Stimulated activated naive B cell treated with anti-CD40 and anti-IgM and Interleukin-4, amounts not matched to agents 10 μg/mL and 1 μg/mL and 100 μg/mL, for 72 hours (primary cell): Measurements from ENCODE around the gene TRIM41.
"Not testable (repeated sequence)": the region's sequence is repeated elsewhere in the genome, so short reads cannot be mapped to it uniquely, and the experiment has no call there.

ENCODE experiments used
- ATAC-seq, 2 donors: fragments of 150-1000 bp; cut with Tn5 transposase; replicated peaks; 2 replicates each; pipeline ENCODE4 v1.10.0; 2021; ENCODE audit warnings: moderate library complexity in 1 of 2
- DNase-seq: peaks from one replicate; pipeline ENCODE4 v3.0.0; 2021
- H3K27ac Mint-ChIP-seq: one replicate; pipeline ENCODE4 v1.8.0; 2022; ENCODE audit warnings: mild to moderate bottlenecking, mixed read lengths
- H3K27me3 Mint-ChIP-seq, 2 donors: one replicate each; pipeline ENCODE4 v1.8.0; 2022; ENCODE audit warnings: mixed read lengths in 2 of 2
- H3K36me3 Mint-ChIP-seq, 2 donors: one replicate each; pipeline ENCODE4 v1.8.0; 2022; ENCODE audit warnings: mixed read lengths in 2 of 2, mild to moderate bottlenecking in 1 of 2
- H3K4me1 Mint-ChIP-seq, 2 donors: one replicate each; pipeline ENCODE4 v1.8.0; 2022; ENCODE audit warnings: mixed read lengths in 2 of 2, mild to moderate bottlenecking in 1 of 2
- H3K4me3 Mint-ChIP-seq, 2 donors: one replicate each; pipeline ENCODE4 v1.8.0; 2022; ENCODE audit warnings: mild to moderate bottlenecking in 2 of 2, mixed read lengths in 2 of 2, moderate library complexity in 1 of 2
- H3K9me3 Mint-ChIP-seq, 2 donors: one replicate each; pipeline ENCODE4 v1.8.0; 2022; ENCODE audit warnings: mixed read lengths in 2 of 2, mild to moderate bottlenecking in 1 of 2

The TRIM41 gene

DNA sequence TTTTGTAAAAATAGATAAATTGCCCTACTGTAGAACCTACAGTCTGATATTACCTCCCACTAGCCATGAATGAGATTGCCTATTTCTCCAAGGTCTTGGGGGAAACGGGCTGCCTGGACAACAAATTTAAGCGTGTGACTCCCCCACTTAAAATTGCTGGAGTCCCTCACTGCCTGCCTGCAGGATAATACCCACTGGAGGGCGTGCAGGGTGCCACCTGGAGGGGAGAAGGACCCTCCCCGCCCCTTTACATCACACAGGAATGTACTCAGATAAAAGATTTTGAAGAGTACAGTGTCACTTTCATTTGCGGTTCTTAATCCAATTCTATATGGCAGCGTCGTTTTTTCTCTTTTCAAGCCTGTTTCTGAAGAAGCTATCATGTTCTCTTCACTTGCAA, 11.9 kb upstream of the TRIM41 start:
- Mint-ChIP-seq H3K27me3 (peaks cover 7 to 12% of the 10 kb centered on the region in 2 donors), H3K9me3 (no peaks in the 10 kb centered on the region), H3K4me1 (peaks cover 15 to 23% of the 10 kb centered on the region in 2 donors), H3K4me3 (no peak overlapping the region), H3K27ac (no peak overlapping the region), H3K36me3 (peaks cover 9 to 13% of the 10 kb centered on the region in 2 donors)
- no peak for ATAC-seq
- DNase-seq = no peak

DNA sequence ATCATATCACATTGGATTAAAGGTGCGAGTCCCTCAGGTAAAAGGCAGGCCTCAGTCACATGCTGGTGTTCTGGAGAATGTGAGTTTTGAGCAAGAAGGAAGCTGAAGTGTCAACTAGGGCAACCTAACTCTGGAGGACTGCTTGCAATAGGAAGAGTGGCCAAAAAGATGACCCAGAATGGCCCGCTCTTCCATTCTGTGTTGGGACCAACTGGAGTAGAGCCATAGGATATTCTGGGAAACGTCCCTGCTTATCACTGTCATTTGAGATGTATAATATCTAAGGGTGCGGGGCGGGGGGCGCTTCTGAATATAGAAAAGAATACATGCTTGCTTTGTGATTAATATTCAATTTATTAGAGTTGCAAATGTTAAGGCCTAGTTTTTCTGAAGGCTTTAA, 11.0 kb upstream of the TRIM41 start:
- Mint-ChIP-seq H3K27me3 (peaks cover 0 to 6% of the 10 kb centered on the region in 2 donors), H3K27ac (no peak overlapping the region), H3K36me3 (peaks cover 4 to 6% of the 10 kb centered on the region in 2 donors), H3K9me3 (no peaks in the 10 kb centered on the region), H3K4me1 (peaks cover 11 to 19% of the 10 kb centered on the region in 2 donors), H3K4me3 (no peak overlapping the region)
- DNase-seq = no peak
- no peak for ATAC-seq

DNA sequence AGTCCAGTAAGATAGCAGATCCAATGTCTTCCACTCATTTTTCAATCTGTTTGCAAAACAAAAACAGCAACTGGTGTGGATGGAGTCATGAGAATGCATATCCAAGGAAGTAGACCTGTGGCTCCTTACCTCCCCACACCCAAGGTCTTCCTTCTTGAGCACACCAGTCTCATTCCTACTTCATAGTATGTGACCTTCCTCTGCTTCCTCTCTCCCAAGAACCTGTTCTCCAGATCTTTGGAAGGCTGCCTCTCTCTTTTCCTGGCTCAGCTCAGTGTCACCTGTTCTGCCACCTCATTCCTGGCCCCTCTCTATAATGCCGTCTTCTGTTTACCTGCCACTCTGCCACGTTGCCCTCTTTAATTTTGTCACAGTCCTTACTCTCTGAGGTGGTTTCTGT, 10.1 kb upstream of the TRIM41 start:
- Mint-ChIP-seq H3K27me3 (no peaks in the 10 kb centered on the region), H3K4me1 (peaks cover 14 to 19% of the 10 kb centered on the region in 2 donors), H3K9me3 (no peaks in the 10 kb centered on the region), H3K27ac (no peak overlapping the region), H3K4me3 (no peak overlapping the region), H3K36me3 (peaks cover 0 to under 1% of the 10 kb centered on the region in 2 donors)
- ATAC-seq (no peak), DNase-seq (no peak)

DNA sequence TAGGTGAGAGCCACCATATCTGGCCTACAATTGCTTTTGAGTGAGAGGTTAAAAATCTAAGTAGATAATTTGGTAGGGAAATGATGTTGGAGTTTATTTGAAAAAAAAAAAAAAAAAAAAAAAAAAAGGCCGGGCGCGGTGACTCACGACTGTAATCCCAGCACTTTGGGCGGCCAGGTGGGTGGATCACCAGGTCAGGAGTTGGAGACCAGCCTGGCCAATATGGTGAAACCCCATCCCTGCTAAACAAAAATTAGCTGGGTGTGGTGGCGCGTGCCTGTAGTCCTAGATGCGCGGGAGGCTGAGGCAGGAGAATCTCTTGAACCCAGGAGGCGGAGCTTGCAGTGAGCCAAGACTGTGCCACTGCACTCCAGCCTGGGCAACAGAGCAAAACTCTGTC, 8.8 kb upstream of the TRIM41 start:
- not testable (repeated sequence) for H3K4me3 Mint-ChIP-seq, H3K36me3 Mint-ChIP-seq, H3K9me3 Mint-ChIP-seq, H3K27ac Mint-ChIP-seq, DNase-seq, ATAC-seq, H3K27me3 Mint-ChIP-seq
- peaks cover 17 to 18% of the 10 kb centered on the region in 2 donors for H3K4me1 Mint-ChIP-seq

DNA sequence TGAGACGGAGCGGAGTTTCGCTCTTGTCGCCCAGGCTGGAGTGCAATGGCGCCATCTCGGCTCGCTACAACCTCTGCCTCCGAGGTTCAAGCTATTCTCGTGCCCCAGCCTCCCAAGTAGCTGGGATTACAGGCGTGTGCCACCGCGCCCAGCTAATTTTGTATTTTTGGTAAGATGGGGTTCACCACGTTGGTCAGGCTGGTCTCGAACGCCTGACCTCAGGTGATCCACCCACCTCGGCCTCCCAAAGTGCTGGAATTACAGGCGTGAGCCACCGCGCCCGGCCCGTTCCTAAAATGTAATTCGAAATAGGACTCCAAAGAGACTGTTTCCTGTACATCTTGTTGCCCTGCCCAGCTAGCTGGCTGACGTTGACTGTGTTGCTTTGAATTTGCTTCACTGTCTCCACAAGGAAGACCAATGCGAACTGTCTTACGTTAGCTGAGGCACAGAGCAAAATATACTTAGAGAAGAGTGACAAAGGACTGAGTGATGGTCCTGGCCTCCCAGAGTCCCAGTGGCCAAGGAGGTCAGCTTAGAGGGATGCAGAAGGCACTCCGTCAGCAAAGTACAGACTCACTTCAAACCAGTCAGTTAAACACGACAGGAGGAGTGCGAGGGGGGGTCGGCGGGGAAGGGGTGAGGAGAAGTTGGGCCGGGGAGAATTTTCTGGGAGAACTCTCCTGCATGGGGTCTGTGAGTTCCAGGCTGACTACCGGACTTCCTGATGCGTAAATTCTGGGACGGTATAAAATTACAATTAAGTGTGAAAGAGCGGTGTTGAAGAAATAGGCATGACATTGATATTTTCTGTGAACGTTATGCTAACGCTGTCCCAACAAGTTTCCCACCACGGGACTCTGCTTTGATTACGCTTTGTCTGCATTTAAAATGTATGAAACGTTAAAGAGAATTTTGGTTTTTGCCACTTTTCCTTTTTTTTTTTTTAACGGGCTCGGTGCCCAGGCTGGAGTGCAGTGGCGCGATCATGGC, 6.8 kb upstream of the TRIM41 start:
- peaks cover 28 to 30% of the 10 kb centered on the region in 2 donors for H3K4me1 Mint-ChIP-seq
- H3K9me3 Mint-ChIP-seq = peaks cover 2 to 3% of the 10 kb centered on the region in 2 donors
- ATAC-seq = no peak
- no peak for DNase-seq
- H3K4me3 Mint-ChIP-seq = peak overlapping the region; percentile 82
- peaks cover 0 to 8% of the 10 kb centered on the region in 2 donors for H3K36me3 Mint-ChIP-seq
- H3K27me3 Mint-ChIP-seq = peaks cover 0 to 3% of the 10 kb centered on the region in 2 donors
- H3K27ac Mint-ChIP-seq = peak overlapping the region; percentile 72

DNA sequence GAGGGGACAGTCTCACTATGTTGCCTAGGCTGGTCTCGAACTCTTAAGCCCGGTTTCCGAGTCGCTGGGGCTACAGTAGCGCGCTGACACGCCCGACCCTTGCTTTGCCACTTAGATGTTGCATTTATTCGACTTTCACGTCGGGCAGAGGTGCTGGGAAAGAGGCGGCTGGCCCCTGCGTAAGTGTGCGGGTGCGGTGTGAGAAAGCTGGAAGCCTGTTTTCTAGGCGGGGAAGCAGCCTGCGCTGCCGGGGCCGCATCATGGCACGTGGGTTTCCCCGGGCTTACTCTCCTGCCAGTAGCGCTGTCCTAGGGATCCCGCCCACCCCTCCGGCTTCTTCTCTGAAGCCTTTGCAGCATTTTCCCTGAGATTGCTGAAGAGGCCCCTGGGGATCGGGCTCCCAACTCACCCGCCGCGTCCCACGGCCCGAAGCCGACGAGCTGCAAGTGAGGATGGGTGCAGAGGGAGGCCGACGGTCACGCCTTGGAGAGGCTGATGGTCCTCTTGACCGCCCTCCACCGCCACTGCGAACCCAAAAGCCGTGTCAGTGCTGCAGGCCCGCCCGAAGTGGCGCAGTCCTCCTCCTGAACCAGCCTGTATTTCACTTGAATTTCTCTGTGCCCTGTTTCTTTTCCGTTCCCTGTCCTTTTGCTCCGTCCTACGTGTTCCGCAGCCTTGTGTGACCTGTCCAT, 5.8 kb upstream of the TRIM41 start:
- peaks cover 38% of the 10 kb centered on the region in 2 donors for H3K4me1 Mint-ChIP-seq
- H3K27ac Mint-ChIP-seq = peak overlapping the region; percentile 97
- DNase-seq (peak; percentile 50), ATAC-seq (peak; percentile 25 to 34)
- H3K4me3 Mint-ChIP-seq = peak overlapping the region; percentile 82 to 89
- H3K9me3 Mint-ChIP-seq = peaks cover 5% of the 10 kb centered on the region in 2 donors
- peaks cover 4 to 15% of the 10 kb centered on the region in 2 donors for H3K36me3 Mint-ChIP-seq
- H3K27me3 Mint-ChIP-seq = peaks cover 6 to 8% of the 10 kb centered on the region in 2 donors

DNA sequence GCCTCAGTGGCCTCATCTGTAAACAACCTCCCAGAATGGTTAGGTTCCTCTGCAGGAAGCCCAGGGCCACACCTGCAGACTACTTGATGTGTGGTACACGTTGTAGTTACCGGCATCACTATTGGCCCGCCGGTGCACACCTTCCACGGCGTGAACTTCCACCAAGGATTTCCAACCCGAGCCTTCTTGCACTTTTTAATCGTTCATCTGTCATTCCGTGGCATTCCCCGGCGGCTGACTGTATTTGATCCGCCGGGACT, 5.3 kb upstream of the TRIM41 start:
- DNase-seq = no peak

DNA sequence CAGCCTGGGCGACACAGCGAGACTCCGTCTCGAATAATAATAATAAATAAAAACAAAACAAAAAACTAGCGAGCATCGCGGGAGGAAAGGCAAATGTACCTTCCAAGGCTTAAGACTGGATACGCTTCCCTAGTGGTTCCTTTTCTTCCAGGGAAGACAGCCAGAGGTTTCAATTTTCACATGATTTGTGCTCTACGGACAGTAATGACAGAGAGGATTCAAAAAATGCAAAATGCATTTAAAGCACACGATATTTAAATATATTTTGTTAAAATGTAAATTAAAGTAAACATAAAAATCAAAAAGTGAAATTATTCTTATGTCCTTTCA, 4.3 kb upstream of the TRIM41 start:
- Mint-ChIP-seq H3K9me3 (peaks cover 6% of the 10 kb centered on the region in 2 donors), H3K27ac (peak overlapping the region; percentile 97), H3K36me3 (peaks cover 9 to 22% of the 10 kb centered on the region in 2 donors), H3K4me1 (peaks cover 44 to 45% of the 10 kb centered on the region in 2 donors), H3K4me3 (peak overlapping the region; percentile 82 to 89), H3K27me3 (peaks cover 8 to 10% of the 10 kb centered on the region in 2 donors)
- no peak for DNase-seq
- no peak for ATAC-seq

More for the DNA sequence above, 5.3 kb upstream of the TRIM41 start:
- ATAC-seq = peak; percentile 28 to 40
- Mint-ChIP-seq H3K27me3 (peaks cover 8 to 10% of the 10 kb centered on the region in 2 donors), H3K36me3 (peaks cover 4 to 17% of the 10 kb centered on the region in 2 donors), H3K4me3 (peak overlapping the region; percentile 82 to 89), H3K27ac (peak overlapping the region; percentile 97), H3K9me3 (peaks cover 6% of the 10 kb centered on the region in 2 donors), H3K4me1 (peaks cover 41 to 42% of the 10 kb centered on the region in 2 donors)

DNA sequence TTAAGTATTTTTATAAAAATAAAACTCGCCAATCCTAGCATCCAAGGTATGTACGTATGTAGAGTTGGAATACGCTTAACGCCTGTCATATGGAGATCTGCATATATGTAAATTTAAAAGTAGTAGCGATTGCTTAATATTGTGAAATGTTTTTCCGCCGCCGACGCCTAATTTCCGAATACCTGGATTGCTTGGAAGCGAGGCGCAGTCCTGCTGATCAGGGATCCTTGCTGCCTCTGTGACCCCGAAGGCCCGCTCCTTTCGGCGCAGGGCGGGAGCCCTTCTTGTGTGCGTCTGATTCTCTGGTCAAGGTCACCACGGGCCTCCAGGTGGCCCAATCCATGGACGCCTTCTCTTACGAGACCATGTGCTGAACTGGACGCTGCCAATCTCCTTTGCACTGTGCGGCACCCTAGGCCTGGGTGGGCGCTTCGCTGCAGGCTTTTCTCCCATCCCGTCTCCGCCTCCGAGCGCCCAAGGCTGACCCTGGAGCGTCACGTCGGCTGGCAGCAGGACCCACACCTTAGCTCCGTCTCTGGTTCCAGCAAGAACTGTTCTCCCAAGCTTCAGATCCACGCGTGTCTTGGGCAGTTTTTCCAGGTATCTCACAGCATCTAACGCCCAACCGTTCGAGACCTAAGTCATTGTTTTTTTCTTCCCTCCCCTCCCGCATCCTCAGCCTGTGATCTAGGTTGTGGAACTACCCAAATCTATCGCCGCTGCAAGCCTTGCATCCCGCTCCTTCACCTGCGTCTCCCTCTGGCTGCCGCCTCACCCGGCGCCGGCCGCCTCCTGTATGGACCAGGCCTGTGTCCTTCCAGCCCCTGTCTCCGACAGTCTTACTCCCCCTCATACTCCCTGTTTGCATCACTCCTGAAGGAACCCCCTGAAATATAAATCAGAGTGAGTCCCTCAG, 3.6 kb upstream of the TRIM41 start:
- no peak for ATAC-seq
- DNase-seq = no peak
- peak overlapping the region; percentile 73 for H3K27ac Mint-ChIP-seq
- H3K9me3 Mint-ChIP-seq = peaks cover 6% of the 10 kb centered on the region in 2 donors
- H3K4me3 Mint-ChIP-seq = peak overlapping the region; percentile 45 to 57
- peaks cover 8 to 10% of the 10 kb centered on the region in 2 donors for H3K27me3 Mint-ChIP-seq
- H3K36me3 Mint-ChIP-seq = peaks cover 14 to 30% of the 10 kb centered on the region in 2 donors
- peaks cover 51 to 52% of the 10 kb centered on the region in 2 donors for H3K4me1 Mint-ChIP-seq

DNA sequence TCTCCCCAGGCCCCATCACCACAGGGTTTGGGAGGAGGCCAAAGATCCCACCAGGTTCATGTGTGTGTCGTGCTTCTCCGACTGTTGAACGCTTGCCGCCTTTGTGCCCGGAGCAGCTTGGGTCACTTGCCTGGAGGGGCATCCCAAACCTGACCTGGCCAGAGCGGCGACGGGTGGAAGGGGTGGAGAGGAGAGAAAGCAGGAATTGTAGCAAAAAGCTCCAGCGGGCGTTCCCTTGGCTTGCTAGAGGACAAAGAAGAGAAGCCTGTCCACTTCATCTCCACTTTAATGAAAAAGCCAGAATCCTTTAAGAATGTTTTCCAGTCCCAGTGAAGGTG, 2.9 kb upstream of the TRIM41 start:
- Mint-ChIP-seq H3K4me1 (peaks cover 54 to 57% of the 10 kb centered on the region in 2 donors), H3K9me3 (peaks cover 6% of the 10 kb centered on the region in 2 donors), H3K27ac (peak overlapping the region; percentile 73), H3K27me3 (peaks cover 8 to 10% of the 10 kb centered on the region in 2 donors), H3K36me3 (peaks cover 14 to 33% of the 10 kb centered on the region in 2 donors), H3K4me3 (peak overlapping the region; percentile 27 to 45)
- DNase-seq = no peak
- ATAC-seq = no peak

DNA sequence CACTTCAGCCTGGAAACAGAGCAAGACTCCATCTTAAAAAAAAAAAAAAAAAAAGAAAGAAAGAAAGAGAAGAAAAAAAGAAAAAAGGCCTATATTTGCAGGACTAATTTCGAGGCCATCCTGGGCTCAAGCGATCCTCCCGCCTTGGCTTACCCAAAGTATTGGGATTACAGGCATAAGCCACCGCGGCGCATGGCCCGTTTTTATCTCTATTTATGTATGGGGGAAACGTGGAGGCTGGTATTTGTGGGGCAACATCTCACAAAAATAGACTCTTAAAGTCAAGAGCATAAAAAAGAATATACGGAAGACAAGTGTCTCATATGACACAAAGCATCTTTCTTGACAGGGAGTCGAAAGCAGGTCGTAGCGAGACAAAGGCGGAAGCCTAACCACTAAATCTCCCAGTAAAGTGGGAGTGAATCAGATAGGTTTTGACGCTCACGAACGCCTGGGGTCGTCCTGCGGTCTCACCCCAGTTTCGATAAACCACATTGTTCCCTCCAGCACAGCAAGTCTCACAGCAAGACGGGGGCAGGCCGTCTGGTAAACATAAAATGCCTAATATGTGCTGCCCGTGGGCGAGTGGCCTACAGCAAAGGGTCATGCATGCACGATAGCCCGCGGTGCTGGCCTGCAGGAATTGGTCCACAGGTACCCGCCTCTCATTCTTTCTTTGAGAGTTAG, 1.8 kb upstream of the TRIM41 start:
- peaks cover 8 to 10% of the 10 kb centered on the region in 2 donors for H3K27me3 Mint-ChIP-seq
- DNase-seq (no peak), ATAC-seq (no peak)
- peaks cover 54 to 59% of the 10 kb centered on the region in 2 donors for H3K4me1 Mint-ChIP-seq
- H3K27ac Mint-ChIP-seq = peak overlapping the region; percentile 100
- H3K4me3 Mint-ChIP-seq = peak overlapping the region; percentile 86 to 96
- H3K36me3 Mint-ChIP-seq = peaks cover 14 to 36% of the 10 kb centered on the region in 2 donors
- peaks cover 6% of the 10 kb centered on the region in 2 donors for H3K9me3 Mint-ChIP-seq

DNA sequence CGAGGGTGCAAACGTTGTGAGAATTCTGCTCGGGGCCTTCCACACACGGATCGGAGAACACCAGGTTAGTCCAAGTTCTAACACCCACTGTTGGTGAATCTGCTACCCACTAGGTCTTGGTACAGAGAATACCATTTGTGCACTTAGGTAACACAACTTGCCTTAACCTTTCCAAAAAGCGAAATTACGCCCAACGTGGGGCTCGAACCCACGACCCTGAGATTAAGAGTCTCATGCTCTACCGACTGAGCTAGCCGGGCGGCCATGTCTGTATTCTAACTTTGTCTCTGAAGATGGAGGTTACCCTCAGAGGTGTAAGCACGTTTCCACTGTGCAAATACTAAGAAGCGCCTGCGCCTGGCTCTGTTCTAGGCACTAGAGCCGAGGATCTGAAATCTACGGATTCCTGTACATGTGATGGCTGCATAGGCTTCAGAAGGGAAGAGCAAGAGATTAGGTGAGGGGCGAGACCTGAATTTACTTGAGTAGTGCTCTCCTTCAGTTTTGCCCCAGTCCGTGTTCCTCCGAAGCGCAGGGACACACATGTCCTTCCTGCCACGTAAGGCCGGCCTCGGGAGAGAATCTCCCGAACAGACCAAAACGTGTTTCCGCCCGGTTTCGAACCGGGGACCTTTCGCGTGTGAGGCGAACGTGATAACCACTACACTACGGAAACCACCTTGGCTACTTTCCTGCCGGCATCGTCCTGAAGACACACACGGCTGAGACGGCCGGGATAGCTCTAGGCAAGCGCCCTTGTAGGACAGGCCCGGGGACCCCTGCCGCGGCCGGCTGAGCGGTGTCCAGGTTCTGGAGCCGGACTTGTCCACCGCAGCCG, 1.1 kb upstream of the TRIM41 start:
- Mint-ChIP-seq H3K36me3 (peaks cover 14 to 36% of the 10 kb centered on the region in 2 donors), H3K4me1 (peaks cover 51 to 55% of the 10 kb centered on the region in 2 donors), H3K4me3 (peak overlapping the region; percentile 86 to 96), H3K27me3 (peaks cover 8 to 10% of the 10 kb centered on the region in 2 donors), H3K27ac (peak overlapping the region; percentile 100), H3K9me3 (peaks cover 6% of the 10 kb centered on the region in 2 donors)
- DNase-seq = peak; percentile 94
- peak; percentile 47 to 48 for ATAC-seq
